Measurements from ENCODE around the gene CWC25.

CWC25 gene

DNA sequence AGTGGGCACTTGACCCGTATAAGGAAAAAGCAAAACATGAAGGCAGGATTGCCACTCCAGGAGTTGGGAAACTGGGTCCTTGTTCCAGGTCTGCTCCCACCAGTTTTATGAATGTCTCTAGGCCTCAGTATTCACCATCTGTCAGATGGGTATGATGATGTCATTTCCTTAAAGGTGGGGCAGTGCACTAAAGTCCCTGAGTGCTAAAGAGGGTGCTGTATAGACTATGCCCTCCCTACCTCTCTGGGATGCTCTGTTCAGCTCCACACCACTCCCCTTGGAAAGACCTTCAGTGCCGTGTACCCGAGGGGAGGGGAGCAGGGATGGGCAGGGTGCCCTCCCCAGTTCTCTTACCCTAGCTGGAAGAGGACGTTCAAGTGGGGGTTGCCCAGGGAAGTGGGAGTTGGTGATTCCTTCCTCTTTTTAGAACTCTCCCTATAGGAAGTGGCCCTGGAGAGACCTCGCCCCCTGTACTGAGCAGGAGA lies 46.9 kb upstream of the CWC25 start (continued):
- no peak for TF ChIP-seq ARNTL (CRISPR knock-in tag; IDR thresholded peaks at IDR 0.05; ENCODE audit: borderline replicate concordance, low read depth)
- no peak for TF ChIP-seq ZNF8 (CRISPR knock-in tag; IDR thresholded peaks at IDR 0.05)
- TF ChIP-seq BACH2 (CRISPR knock-in tag; IDR thresholded peaks at IDR 0.05; ENCODE audit: borderline replicate concordance) = no peak
- TF ChIP-seq SNAI2 (CRISPR knock-in tag; IDR thresholded peaks at IDR 0.05) = no peak
- TF ChIP-seq ISL1 (CRISPR knock-in tag; IDR thresholded peaks at IDR 0.05) = no peak
- TF ChIP-seq, protein P1, sequence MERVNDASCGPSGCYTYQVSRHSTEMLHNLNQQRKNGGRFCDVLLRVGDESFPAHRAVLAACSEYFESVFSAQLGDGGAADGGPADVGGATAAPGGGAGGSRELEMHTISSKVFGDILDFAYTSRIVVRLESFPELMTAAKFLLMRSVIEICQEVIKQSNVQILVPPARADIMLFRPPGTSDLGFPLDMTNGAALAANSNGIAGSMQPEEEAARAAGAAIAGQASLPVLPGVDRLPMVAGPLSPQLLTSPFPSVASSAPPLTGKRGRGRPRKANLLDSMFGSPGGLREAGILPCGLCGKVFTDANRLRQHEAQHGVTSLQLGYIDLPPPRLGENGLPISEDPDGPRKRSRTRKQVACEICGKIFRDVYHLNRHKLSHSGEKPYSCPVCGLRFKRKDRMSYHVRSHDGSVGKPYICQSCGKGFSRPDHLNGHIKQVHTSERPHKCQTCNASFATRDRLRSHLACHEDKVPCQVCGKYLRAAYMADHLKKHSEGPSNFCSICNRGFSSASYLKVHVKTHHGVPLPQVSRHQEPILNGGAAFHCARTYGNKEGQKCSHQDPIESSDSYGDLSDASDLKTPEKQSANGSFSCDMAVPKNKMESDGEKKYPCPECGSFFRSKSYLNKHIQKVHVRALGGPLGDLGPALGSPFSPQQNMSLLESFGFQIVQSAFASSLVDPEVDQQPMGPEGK (CRISPR knock-in tag; IDR thresholded peaks at IDR 0.05; ENCODE audit: borderline replicate concordance) = no peak

DNA sequence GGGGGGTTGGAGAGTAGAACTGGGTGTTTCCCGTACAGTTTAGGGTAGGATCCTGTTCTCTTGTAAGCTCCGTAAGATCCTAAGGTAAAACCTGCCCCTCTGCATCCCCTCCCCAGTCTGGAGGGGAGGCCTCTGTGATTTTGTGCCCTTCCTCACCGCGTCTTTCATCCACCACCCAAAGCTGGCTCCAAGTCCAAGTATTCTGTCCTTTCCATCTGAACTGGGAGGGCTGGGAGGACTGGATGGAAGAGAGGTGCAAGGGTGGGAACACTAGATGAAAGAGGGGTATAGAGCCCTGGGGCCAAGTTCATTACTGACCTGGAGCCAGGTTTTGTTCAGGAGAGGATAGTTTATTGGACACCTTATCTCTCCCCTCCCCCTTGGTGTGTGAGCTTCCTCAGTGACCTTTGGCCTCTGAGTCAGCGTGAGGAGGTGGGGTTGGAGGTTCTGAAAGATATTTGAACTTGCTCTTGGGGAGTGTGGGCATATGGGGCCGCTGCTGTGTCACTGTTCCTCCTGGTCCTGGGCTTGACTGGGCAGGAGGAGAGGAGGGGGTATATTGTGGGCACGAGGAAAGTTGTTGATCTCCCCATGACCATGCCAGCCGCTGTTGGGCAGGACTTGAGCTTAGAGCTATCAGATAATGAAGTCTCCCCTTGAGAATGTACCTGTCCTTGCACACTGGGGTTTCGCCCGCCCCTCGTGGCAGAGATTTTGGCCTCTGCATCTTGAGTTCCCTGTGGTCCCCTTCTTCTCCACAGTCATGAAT lies 46.3 kb upstream of the CWC25 start:
- no peak for ATAC-seq
- TF ChIP-seq PPARA (CRISPR knock-in tag; IDR thresholded peaks at IDR 0.05; ENCODE audit: borderline replicate concordance) = no peak
- TF ChIP-seq, protein P2, sequence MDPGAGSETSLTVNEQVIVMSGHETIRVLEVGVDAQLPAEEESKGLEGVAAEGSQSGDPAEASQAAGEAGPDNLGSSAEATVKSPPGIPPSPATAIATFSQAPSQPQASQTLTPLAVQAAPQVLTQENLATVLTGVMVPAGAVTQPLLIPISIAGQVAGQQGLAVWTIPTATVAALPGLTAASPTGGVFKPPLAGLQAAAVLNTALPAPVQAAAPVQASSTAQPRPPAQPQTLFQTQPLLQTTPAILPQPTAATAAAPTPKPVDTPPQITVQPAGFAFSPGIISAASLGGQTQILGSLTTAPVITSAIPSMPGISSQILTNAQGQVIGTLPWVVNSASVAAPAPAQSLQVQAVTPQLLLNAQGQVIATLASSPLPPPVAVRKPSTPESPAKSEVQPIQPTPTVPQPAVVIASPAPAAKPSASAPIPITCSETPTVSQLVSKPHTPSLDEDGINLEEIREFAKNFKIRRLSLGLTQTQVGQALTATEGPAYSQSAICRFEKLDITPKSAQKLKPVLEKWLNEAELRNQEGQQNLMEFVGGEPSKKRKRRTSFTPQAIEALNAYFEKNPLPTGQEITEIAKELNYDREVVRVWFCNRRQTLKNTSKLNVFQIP (CRISPR knock-in tag; IDR thresholded peaks at IDR 0.05; ENCODE audit: borderline replicate concordance, low read depth) = no peak
- TF ChIP-seq, protein P3, sequence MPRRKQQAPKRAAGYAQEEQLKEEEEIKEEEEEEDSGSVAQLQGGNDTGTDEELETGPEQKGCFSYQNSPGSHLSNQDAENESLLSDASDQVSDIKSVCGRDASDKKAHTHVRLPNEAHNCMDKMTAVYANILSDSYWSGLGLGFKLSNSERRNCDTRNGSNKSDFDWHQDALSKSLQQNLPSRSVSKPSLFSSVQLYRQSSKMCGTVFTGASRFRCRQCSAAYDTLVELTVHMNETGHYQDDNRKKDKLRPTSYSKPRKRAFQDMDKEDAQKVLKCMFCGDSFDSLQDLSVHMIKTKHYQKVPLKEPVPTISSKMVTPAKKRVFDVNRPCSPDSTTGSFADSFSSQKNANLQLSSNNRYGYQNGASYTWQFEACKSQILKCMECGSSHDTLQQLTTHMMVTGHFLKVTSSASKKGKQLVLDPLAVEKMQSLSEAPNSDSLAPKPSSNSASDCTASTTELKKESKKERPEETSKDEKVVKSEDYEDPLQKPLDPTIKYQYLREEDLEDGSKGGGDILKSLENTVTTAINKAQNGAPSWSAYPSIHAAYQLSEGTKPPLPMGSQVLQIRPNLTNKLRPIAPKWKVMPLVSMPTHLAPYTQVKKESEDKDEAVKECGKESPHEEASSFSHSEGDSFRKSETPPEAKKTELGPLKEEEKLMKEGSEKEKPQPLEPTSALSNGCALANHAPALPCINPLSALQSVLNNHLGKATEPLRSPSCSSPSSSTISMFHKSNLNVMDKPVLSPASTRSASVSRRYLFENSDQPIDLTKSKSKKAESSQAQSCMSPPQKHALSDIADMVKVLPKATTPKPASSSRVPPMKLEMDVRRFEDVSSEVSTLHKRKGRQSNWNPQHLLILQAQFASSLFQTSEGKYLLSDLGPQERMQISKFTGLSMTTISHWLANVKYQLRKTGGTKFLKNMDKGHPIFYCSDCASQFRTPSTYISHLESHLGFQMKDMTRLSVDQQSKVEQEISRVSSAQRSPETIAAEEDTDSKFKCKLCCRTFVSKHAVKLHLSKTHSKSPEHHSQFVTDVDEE (CRISPR knock-in tag; IDR thresholded peaks at IDR 0.05) = no peak
- TF ChIP-seq TCF4 (CRISPR knock-in tag; IDR thresholded peaks at IDR 0.05; ENCODE audit: borderline replicate concordance) = no peak
- no peak for TF ChIP-seq RARB (CRISPR knock-in tag; IDR thresholded peaks at IDR 0.05)
- no peak for TF ChIP-seq TOX (CRISPR knock-in tag; IDR thresholded peaks at IDR 0.05; ENCODE audit: borderline replicate concordance)
- TF ChIP-seq ZNF8 (CRISPR knock-in tag; IDR thresholded peaks at IDR 0.05) = no peak
- no peak for TF ChIP-seq ZC3H10 (CRISPR knock-in tag; IDR thresholded peaks at IDR 0.05)
- TF ChIP-seq OSR1 (CRISPR knock-in tag; IDR thresholded peaks at IDR 0.05) = no peak

DNA sequence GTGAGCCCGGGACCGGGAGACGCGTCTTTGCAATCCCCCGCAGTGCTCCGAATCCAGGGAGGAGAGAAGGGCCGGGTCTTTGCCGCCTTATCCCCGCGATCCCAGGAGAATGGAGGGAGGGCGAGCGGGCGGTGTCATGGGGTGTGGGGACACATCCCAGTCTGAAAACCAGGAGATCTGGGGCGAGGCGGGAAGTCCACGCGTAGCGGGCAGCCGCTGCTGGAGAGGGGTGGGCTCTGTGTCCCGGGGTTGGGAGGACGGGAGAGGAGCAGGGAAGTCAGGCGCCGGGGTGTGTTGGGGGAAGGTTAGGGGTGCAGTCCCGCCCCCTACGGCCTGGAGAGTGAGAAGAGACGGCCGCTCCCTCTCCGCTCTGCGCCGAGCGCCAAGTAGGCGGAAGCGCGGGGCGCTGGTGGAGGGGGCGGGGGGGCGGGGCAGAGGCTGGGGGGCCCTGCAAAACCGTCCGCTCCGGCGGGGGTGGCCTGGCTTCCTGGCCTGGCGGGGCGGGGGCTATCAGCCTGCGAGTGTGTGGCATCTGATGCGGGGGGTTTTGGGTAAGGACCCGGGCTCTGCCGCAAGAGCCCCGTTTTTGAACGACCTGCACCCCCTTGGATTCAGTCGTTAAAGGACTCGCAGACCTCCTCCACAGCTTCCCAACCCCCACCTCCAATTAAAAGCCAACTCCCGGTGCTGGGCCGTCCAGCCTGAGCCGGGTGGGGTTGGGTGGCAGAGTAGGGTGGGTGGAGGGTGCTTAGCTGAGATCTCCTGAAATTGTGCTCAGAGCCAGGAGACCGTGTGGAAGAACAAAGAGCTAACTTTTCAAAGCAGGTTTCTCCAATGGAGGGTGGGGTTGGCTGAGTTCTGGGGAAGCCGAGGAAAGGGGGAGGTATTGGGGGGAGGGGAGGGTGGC lies 45.4 kb upstream of the CWC25 start:
- peak; percentile 59 for ATAC-seq

More for the DNA sequence above, 45.4 kb upstream of the CWC25 start:
- TF ChIP-seq TOX (CRISPR knock-in tag; IDR thresholded peaks at IDR 0.05; ENCODE audit: borderline replicate concordance) (no peak), ARNTL (CRISPR knock-in tag; IDR thresholded peaks at IDR 0.05; ENCODE audit: borderline replicate concordance, low read depth) (no peak)
- TF ChIP-seq, protein P1 (CRISPR knock-in tag; IDR thresholded peaks at IDR 0.05; ENCODE audit: borderline replicate concordance) = no peak
- TF ChIP-seq, protein P3 (CRISPR knock-in tag; IDR thresholded peaks at IDR 0.05) = no peak

All from SK-N-SH treated with all-trans-retinoic acid at 6 μM for 48 hours (cell line).